WTC11 (cell line): ENCODE data around the gene ACOX3. TPM values are rescaled to one million over a fixed set of nuclear protein-coding genes. Genes with fewer than 3 reads are reported as not detected.

Source experiments
- ATAC-seq: fragments of 200-7000 bp; cut with Tn5 transposase; 2 replicates; pipeline ENCODE4 v1.10.0; 2021; ENCODE audit warnings: mild to moderate bottlenecking, moderate library complexity
- CTCF ChIA-PET: fragments of 300-600 bp; sonication (Branson Sonifier 250); formaldehyde crosslinking; loops from one replicate; lab custom pipeline; 2021; ENCODE audit warnings: antibody characterized with exemption; lab: Charles Lee
- POLR2A ChIA-PET: fragments of 350-600 bp; sonication (Branson Sonifier 250); formaldehyde crosslinking; loops from one replicate; lab custom pipeline; 2021; ENCODE audit warnings: antibody characterized with exemption; lab: Charles Lee
- DNase-seq: peaks from one replicate; pipeline ENCODE4 v3.0.0; 2021; ENCODE audit warnings: low spot score
- H3K27ac Mint-ChIP-seq: 2 replicates; pipeline ENCODE4 v1.8.0; 2021; ENCODE audit warnings: mixed read lengths
- H3K27me3 Mint-ChIP-seq: 2 replicates; pipeline ENCODE4 v1.8.0; 2021; ENCODE audit warnings: low read depth, mild to moderate bottlenecking, moderate library complexity, mixed read lengths
- H3K36me3 Mint-ChIP-seq: 2 replicates; pipeline ENCODE4 v1.8.0; 2021; ENCODE audit warnings: mixed read lengths
- H3K4me1 Mint-ChIP-seq: 2 replicates; pipeline ENCODE4 v1.8.0; 2022; ENCODE audit warnings: mixed read lengths
- H3K4me3 Mint-ChIP-seq: 2 replicates; pipeline ENCODE4 v1.8.0; 2021; ENCODE audit warnings: mild to moderate bottlenecking, moderate library complexity, mixed read lengths
- H3K9me3 Mint-ChIP-seq: 2 replicates; pipeline ENCODE4 v1.8.0; 2021; ENCODE audit warnings: mixed read lengths
- ARID4B ChIP-seq: sonication (generic); formaldehyde crosslinking; IDR thresholded peaks from 2 replicates; pipeline ENCODE4 v1.8.0; 2023; ENCODE audit warnings: missing genetic modification reagents, mild to moderate bottlenecking, borderline replicate concordance
- GTF2I ChIP-seq: fragments of 250-450 bp; sonication (Bioruptor Pico); conservative IDR thresholded peaks from 2 replicates; pipeline ENCODE4 v1.4.0; 2021; ENCODE audit warnings: mild to moderate bottlenecking
- IRF2 ChIP-seq: sonication (generic); formaldehyde crosslinking; IDR thresholded peaks from 2 replicates; pipeline ENCODE4 v1.8.0; 2022; ENCODE audit warnings: low read depth, missing genetic modification reagents, borderline replicate concordance
- JAZF1 ChIP-seq: fragments of 250-450 bp; sonication (Bioruptor Pico); IDR thresholded peaks from 2 replicates; pipeline ENCODE4 v1.9.0; 2021; ENCODE audit warnings: moderate library complexity, mild to moderate bottlenecking, inconsistent platforms
- KAT7 ChIP-seq: sonication (generic); formaldehyde crosslinking; IDR thresholded peaks from 2 replicates; pipeline ENCODE4 v1.8.1; 2023; ENCODE audit warnings: missing genetic modification reagents, mild to moderate bottlenecking, borderline replicate concordance
- NFE2L1 ChIP-seq: sonication (generic); formaldehyde crosslinking; IDR thresholded peaks from 2 replicates; pipeline ENCODE4 v1.8.1; 2023; ENCODE audit warnings: missing genetic modification reagents
- NFYB ChIP-seq: sonication (generic); formaldehyde crosslinking; conservative IDR thresholded peaks from 2 replicates; pipeline ENCODE4 v1.8.0; 2022; ENCODE audit warnings: low read depth, missing genetic modification reagents
- NR2C2 ChIP-seq: sonication (generic); formaldehyde crosslinking; IDR thresholded peaks from 2 replicates; pipeline ENCODE4 v1.8.0; 2022; ENCODE audit warnings: mild to moderate bottlenecking, missing genetic modification reagents
- SOX15 ChIP-seq: fragments of 250-450 bp; sonication (Bioruptor Pico); IDR thresholded peaks from 2 replicates; pipeline ENCODE4 v1.9.0; 2021; ENCODE audit warnings: mild to moderate bottlenecking
- TEAD4 ChIP-seq: sonication (generic); formaldehyde crosslinking; IDR thresholded peaks from 2 replicates; pipeline ENCODE4 v1.8.0; 2022; ENCODE audit warnings: mild to moderate bottlenecking, missing genetic modification reagents
- ZBTB21 ChIP-seq: sonication (generic); formaldehyde crosslinking; IDR thresholded peaks from 2 replicates; pipeline ENCODE4 v1.8.1; 2023; ENCODE audit warnings: mild to moderate bottlenecking, missing genetic modification reagents, borderline replicate concordance
- ZNF138 ChIP-seq: sonication (generic); formaldehyde crosslinking; conservative IDR thresholded peaks from 2 replicates; pipeline ENCODE4 v1.8.1; 2022; ENCODE audit warnings: mild to moderate bottlenecking, moderate library complexity, missing genetic modification reagents
- ZNF232 ChIP-seq: sonication (generic); formaldehyde crosslinking; IDR thresholded peaks from 2 replicates; pipeline ENCODE4 v1.8.0; 2022; ENCODE audit warnings: mild to moderate bottlenecking, missing genetic modification reagents
- total RNA-seq: library from RNA; stranded (reverse); gene quantifications from 3 replicates; pipeline ENCODE4 v1.2.3, GENCODE V29; 2021
- TF ChIP-seq, protein P1 (sequence below): sonication (generic); formaldehyde crosslinking; IDR thresholded peaks from 2 replicates; pipeline ENCODE4 v1.8.1; 2023; ENCODE audit warnings: mild to moderate bottlenecking, missing genetic modification reagents
- TF ChIP-seq, protein P2 (sequence below): sonication (generic); formaldehyde crosslinking; IDR thresholded peaks from 2 replicates; pipeline ENCODE4 v1.8.1; 2022; ENCODE audit warnings: missing genetic modification reagents, borderline replicate concordance
- TF ChIP-seq, protein P3 (sequence below): fragments of 250-450 bp; sonication (Bioruptor Pico); IDR thresholded peaks from 2 replicates; pipeline ENCODE4 v1.8.0; 2021; ENCODE audit warnings: mild to moderate bottlenecking

The ACOX3 gene
- total RNA-seq, 1 experiment from 2014 or later = 10.7 TPM

DNA sequence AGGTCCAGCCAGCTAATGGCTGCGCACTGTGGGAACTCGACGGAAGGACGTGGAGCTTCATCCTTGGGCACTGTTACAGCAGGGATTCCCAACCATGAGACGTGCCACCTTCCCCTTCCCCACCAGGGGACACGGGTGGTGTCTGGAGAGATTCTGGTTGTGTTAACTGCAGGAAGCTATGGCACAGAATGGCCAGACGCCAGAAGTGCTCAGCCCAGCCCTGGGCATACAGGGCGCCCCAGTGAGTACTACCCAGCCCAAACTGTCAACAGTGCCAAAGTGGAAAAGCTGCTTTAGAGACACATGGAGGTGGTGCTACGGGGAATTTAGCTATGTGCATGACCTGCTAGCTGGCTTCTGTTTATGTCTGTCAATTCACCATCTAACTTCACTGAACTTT, 32.8 kb downstream of the ACOX3 start (continued):
- TF ChIP-seq, protein P1, sequence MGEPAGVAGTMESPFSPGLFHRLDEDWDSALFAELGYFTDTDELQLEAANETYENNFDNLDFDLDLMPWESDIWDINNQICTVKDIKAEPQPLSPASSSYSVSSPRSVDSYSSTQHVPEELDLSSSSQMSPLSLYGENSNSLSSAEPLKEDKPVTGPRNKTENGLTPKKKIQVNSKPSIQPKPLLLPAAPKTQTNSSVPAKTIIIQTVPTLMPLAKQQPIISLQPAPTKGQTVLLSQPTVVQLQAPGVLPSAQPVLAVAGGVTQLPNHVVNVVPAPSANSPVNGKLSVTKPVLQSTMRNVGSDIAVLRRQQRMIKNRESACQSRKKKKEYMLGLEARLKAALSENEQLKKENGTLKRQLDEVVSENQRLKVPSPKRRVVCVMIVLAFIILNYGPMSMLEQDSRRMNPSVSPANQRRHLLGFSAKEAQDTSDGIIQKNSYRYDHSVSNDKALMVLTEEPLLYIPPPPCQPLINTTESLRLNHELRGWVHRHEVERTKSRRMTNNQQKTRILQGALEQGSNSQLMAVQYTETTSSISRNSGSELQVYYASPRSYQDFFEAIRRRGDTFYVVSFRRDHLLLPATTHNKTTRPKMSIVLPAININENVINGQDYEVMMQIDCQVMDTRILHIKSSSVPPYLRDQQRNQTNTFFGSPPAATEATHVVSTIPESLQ (CRISPR knock-in tag) = no peak
- TF ChIP-seq NR2C2 (CRISPR knock-in tag) (no peak), TEAD4 (CRISPR knock-in tag) (no peak), GTF2I (CRISPR knock-in tag) (no peak), IRF2 (CRISPR knock-in tag) (no peak), JAZF1 (CRISPR knock-in tag) (no peak), NFE2L1 (no peak)

DNA sequence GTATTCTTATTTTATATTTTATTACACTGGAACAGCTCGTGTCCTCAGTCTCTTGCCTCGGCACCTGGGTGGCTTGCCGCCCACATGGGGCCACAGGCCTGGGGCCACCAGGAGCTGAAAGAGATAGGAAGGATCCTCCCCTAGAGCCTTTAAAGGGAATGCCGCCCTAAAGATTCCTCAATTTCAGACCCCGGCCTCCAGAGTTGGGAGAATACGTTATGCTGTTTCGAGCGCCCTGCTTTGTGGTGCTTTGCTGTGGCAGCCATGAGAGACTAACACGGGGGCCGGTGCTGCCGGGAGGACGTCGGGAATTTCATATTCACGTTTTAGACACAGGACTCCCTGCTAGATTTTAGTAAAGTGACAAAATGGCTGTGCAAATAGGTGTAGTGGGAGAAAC, 33.2 kb downstream of the ACOX3 start:
- CTCF ChIA-PET = interaction anchor here (0.5 to 3.5 kb wide), 9 partner anchors 21 to 230 kb away, joined by 3 to 23 read pairs (median 7); no protein-coding TSS in a partner anchor
- H3K9me3 Mint-ChIP-seq = peaks cover 13% of the 10 kb centered on the region
- H3K4me1 Mint-ChIP-seq = peaks cover 13% of the 10 kb centered on the region
- H3K27me3 Mint-ChIP-seq = peaks cover 2% of the 10 kb centered on the region; the same call in 1 of the 2 replicates
- DNase-seq = no peak
- H3K27ac Mint-ChIP-seq = no peak overlapping the region
- TF ChIP-seq, protein P2, sequence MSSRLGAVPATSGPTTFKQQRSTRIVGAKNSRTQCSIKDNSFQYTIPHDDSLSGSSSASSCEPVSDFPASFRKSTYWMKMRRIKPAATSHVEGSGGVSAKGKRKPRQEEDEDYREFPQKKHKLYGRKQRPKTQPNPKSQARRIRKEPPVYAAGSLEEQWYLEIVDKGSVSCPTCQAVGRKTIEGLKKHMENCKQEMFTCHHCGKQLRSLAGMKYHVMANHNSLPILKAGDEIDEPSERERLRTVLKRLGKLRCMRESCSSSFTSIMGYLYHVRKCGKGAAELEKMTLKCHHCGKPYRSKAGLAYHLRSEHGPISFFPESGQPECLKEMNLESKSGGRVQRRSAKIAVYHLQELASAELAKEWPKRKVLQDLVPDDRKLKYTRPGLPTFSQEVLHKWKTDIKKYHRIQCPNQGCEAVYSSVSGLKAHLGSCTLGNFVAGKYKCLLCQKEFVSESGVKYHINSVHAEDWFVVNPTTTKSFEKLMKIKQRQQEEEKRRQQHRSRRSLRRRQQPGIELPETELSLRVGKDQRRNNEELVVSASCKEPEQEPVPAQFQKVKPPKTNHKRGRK (CRISPR knock-in tag) = no peak
- TF ChIP-seq NFYB (CRISPR knock-in tag) (no peak), ARID4B (CRISPR knock-in tag) (no peak), ZNF232 (no peak), ZBTB21 (no peak), ZNF138 (CRISPR knock-in tag) (no peak), SOX15 (CRISPR knock-in tag) (no peak), KAT7 (CRISPR knock-in tag) (no peak)
- TF ChIP-seq, protein P3, sequence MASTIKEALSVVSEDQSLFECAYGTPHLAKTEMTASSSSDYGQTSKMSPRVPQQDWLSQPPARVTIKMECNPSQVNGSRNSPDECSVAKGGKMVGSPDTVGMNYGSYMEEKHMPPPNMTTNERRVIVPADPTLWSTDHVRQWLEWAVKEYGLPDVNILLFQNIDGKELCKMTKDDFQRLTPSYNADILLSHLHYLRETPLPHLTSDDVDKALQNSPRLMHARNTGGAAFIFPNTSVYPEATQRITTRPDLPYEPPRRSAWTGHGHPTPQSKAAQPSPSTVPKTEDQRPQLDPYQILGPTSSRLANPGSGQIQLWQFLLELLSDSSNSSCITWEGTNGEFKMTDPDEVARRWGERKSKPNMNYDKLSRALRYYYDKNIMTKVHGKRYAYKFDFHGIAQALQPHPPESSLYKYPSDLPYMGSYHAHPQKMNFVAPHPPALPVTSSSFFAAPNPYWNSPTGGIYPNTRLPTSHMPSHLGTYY (CRISPR knock-in tag) = no peak
- POLR2A ChIA-PET = interaction anchor here (0.7 kb wide), 1 partner anchor 195 kb away, joined by 3 read pairs; no protein-coding TSS in a partner anchor
- no peak for ATAC-seq
- H3K36me3 Mint-ChIP-seq = peaks cover 20% of the 10 kb centered on the region
- H3K4me3 Mint-ChIP-seq = no peak overlapping the region
